Measurements from ENCODE around the gene GGA3.

Gene GGA3

DNA sequence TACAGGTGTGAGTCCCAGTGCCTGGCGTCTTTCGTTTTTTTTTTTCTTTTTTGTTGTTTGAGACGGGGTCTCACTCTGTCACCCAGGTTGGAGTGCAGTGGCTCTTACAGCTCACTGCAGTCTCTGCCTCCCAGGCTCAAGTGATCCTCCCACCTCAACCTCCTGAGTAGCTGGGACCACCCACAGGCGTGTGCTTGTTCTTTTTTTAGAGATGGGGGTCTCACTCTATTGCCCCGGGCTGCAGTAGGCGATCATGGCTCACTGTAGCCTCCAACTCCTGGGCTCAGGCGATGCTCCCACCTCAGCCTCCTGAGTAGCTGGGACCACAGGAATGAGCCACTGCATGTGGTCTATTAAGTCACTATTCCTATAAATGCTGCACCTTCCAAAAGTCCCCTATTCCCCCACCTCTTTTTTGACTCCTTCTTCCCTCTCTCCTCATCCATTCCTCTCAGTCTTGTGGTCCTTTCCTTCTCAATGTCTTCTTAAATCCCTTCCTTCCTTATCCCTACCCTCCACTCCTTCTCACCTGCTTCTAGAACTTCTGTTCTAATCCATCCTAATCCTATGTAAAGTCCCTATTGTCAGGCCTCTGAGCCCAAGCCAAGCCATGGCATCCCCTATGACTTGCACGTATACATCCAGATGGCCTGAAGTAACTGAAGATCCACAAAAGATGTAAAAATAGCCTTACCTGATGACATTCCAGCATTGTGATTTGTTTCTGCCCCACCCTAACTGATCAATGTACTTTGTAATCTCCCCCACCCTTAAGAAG lies 9.2 kb downstream of the GGA3 start:
- Histone ChIP-seq H3K4me1 (ENCODE audit: insufficient read depth, low read length, severe bottlenecking) (peaks cover 27% of the 10 kb centered on the region), H3K27me3 (ENCODE audit: insufficient read depth, low read length) (no peaks in the 10 kb centered on the region), H3K4me2 (ENCODE audit: low read length) (peak overlapping the region; percentile 4; the same call in 1 of the 2 replicates), H3K36me3 (ENCODE audit: insufficient read depth, low read length) (no peaks in the 10 kb centered on the region), H3K4me3 (ENCODE audit: low read depth, low read length, poor library complexity, severe bottlenecking) (no peak overlapping the region), H4K20me1 (ENCODE audit: insufficient read depth, low read length) (no peaks in the 10 kb centered on the region), H3K9me3 (ENCODE audit: low read length) (no peaks in the 10 kb centered on the region), H3F3A (ENCODE audit: insufficient read depth, low read length) (no peaks in the 10 kb centered on the region), H2AFZ (ENCODE audit: low read length) (no peak overlapping the region), H3K27ac (ENCODE audit: low read depth, low read length, poor library complexity, severe bottlenecking) (peak overlapping the region; percentile 59), H3K9me2 (ENCODE audit: low read depth, low read length) (no peaks in the 10 kb centered on the region), H3K79me2 (ENCODE audit: insufficient read depth, low read length) (peaks cover 11% of the 10 kb centered on the region), H3K9ac (ENCODE audit: low read length) (no peak overlapping the region; the same call in 1 of the 2 replicates)
- no peak for TF ChIP-seq EZH2 (IDR thresholded peaks at IDR 0.05; ENCODE audit: borderline replicate concordance, low read length)
- TF ChIP-seq, protein P1, sequence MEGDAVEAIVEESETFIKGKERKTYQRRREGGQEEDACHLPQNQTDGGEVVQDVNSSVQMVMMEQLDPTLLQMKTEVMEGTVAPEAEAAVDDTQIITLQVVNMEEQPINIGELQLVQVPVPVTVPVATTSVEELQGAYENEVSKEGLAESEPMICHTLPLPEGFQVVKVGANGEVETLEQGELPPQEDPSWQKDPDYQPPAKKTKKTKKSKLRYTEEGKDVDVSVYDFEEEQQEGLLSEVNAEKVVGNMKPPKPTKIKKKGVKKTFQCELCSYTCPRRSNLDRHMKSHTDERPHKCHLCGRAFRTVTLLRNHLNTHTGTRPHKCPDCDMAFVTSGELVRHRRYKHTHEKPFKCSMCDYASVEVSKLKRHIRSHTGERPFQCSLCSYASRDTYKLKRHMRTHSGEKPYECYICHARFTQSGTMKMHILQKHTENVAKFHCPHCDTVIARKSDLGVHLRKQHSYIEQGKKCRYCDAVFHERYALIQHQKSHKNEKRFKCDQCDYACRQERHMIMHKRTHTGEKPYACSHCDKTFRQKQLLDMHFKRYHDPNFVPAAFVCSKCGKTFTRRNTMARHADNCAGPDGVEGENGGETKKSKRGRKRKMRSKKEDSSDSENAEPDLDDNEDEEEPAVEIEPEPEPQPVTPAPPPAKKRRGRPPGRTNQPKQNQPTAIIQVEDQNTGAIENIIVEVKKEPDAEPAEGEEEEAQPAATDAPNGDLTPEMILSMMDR (IDR thresholded peaks at IDR 0.05; ENCODE audit: low read length) = no peak

DNA sequence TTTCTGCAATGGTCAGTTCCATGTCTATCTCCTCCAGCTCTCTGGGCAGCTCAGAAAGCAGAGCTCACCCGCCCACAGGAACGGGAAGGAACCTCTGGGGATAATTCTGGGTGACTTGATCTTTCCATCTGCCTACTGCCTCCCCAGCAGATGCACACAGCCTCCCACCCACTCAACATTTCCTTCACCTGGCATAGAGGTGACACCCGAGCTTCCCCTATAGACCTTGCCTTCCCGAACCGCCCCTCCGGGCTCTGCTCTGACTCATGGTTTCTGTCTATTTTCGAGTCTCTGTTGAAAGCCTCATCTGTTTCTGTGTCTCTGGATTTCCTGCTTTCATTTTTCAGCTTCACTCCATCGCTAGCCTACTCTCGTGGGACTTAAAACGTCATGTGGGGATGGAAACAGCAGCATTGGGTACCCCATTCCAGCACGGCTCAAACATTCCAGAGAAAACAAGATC lies 11.4 kb downstream of the GGA3 start:
- Histone ChIP-seq H3K4me2 (ENCODE audit: low read length) (no peak overlapping the region), H2AFZ (ENCODE audit: low read length) (no peak overlapping the region), H3K4me1 (ENCODE audit: insufficient read depth, low read length, severe bottlenecking) (peaks cover 42% of the 10 kb centered on the region), H4K20me1 (ENCODE audit: insufficient read depth, low read length) (no peaks in the 10 kb centered on the region), H3K36me3 (ENCODE audit: insufficient read depth, low read length) (peaks cover 16% of the 10 kb centered on the region; the same call in 1 of the 2 replicates), H3K9ac (ENCODE audit: low read length) (no peak overlapping the region), H3K9me3 (ENCODE audit: low read length) (no peaks in the 10 kb centered on the region), H3K27ac (ENCODE audit: low read depth, low read length, poor library complexity, severe bottlenecking) (peak overlapping the region; percentile 13), H3K9me2 (ENCODE audit: low read depth, low read length) (no peaks in the 10 kb centered on the region), H3K79me2 (ENCODE audit: insufficient read depth, low read length) (peaks cover 11% of the 10 kb centered on the region), H3K4me3 (ENCODE audit: low read depth, low read length, poor library complexity, severe bottlenecking) (no peak overlapping the region), H3F3A (ENCODE audit: insufficient read depth, low read length) (no peaks in the 10 kb centered on the region), H3K27me3 (ENCODE audit: insufficient read depth, low read length) (no peaks in the 10 kb centered on the region)
- no peak for TF ChIP-seq EZH2 (IDR thresholded peaks at IDR 0.05; ENCODE audit: borderline replicate concordance, low read length)
- TF ChIP-seq, protein P1 (IDR thresholded peaks at IDR 0.05; ENCODE audit: low read length) = no peak

DNA sequence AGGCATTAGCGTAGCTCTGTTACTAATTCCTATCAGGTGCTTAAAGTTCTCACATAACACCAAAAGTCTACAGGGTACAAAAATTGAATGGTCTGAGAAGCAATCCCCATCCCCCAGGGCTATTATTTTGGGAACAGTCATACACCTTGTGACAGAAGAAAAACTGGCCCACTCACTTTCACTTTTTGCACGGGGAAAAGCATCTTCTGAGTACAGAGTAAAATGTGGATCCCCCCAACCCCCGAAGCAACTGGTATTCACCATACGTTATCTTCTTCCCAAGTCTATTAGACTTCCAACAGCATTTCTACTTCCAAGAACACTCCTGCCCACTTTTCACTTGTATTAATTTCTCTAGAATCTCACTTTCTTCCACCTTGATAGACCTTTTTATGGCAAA lies 11.8 kb downstream of the GGA3 start:
- Histone ChIP-seq H3K27me3 (ENCODE audit: insufficient read depth, low read length) (no peaks in the 10 kb centered on the region), H4K20me1 (ENCODE audit: insufficient read depth, low read length) (no peaks in the 10 kb centered on the region), H3K4me3 (ENCODE audit: low read depth, low read length, poor library complexity, severe bottlenecking) (no peak overlapping the region), H3K27ac (ENCODE audit: low read depth, low read length, poor library complexity, severe bottlenecking) (no peak overlapping the region), H3K9ac (ENCODE audit: low read length) (no peak overlapping the region), H3K9me3 (ENCODE audit: low read length) (no peaks in the 10 kb centered on the region), H3F3A (ENCODE audit: insufficient read depth, low read length) (peaks cover 3% of the 10 kb centered on the region; the same call in 1 of the 2 replicates), H3K4me1 (ENCODE audit: insufficient read depth, low read length, severe bottlenecking) (peaks cover 47% of the 10 kb centered on the region), H2AFZ (ENCODE audit: low read length) (no peak overlapping the region), H3K4me2 (ENCODE audit: low read length) (no peak overlapping the region), H3K79me2 (ENCODE audit: insufficient read depth, low read length) (peaks cover 11% of the 10 kb centered on the region), H3K9me2 (ENCODE audit: low read depth, low read length) (no peaks in the 10 kb centered on the region), H3K36me3 (ENCODE audit: insufficient read depth, low read length) (peaks cover 17% of the 10 kb centered on the region; the same call in 1 of the 2 replicates)
- TF ChIP-seq, protein P1 (IDR thresholded peaks at IDR 0.05; ENCODE audit: low read length) = no peak
- TF ChIP-seq EZH2 (IDR thresholded peaks at IDR 0.05; ENCODE audit: borderline replicate concordance, low read length) = no peak

Measured in OCI-LY1 (cell line).